NCI-H2227 (cell line): ENCODE results near the gene KLHL42.
"Not testable (repeated sequence)": the region's sequence is repeated elsewhere in the genome, so short reads cannot be mapped to it uniquely, and the experiment has no call there.

Experiments
- DNase-seq: peaks from one replicate; lab custom pipeline; 2025; ENCODE audit not compliant: unreplicated experiment; lab: John Stamatoyannopoulos, UW

Gene KLHL42

GRCh38 chr12:27814851-27815591, 35.0 kb downstream of the KLHL42 start:
- no peak for DNase-seq

- DNase-seq = no peak
Measured at GRCh38 chr12:27817766-27818165, 37.7 kb downstream of the KLHL42 start.

- peak; percentile 33 for DNase-seq
Measured at GRCh38 chr12:27818401-27818918, 38.4 kb downstream of the KLHL42 start.

- DNase-seq = no peak
Measured at GRCh38 chr12:27820564-27820963, 40.5 kb downstream of the KLHL42 start.

GRCh38 chr12:27821259-27821973, 41.4 kb downstream of the KLHL42 start:
- DNase-seq = peak; percentile 29

- DNase-seq = no peak
Measured at GRCh38 chr12:27822076-27822712, 42.2 kb downstream of the KLHL42 start.

- DNase-seq = no peak
Measured at GRCh38 chr12:27823038-27823437, 43.0 kb downstream of the KLHL42 start.

GRCh38 chr12:27824126-27824842, 44.3 kb downstream of the KLHL42 start:
- no peak for DNase-seq

GRCh38 chr12:27826076-27826475, 46.0 kb downstream of the KLHL42 start:
- no peak for DNase-seq

- DNase-seq = no peak
Measured at GRCh38 chr12:27828196-27828595, 48.2 kb downstream of the KLHL42 start.

GRCh38 chr12:27838543-27839185, 58.6 kb downstream of the KLHL42 start:
- no peak for DNase-seq

- no peak for DNase-seq
Measured at GRCh38 chr12:27840229-27840999, 60.4 kb downstream of the KLHL42 start.

- DNase-seq = no peak
Measured at GRCh38 chr12:27841392-27841882, 61.4 kb downstream of the KLHL42 start.

GRCh38 chr12:27843714-27844245, 63.7 kb downstream of the KLHL42 start:
- no peak for DNase-seq

- DNase-seq = no peak
Measured at GRCh38 chr12:27844366-27845090, 64.5 kb downstream of the KLHL42 start.

- no peak for DNase-seq
Measured at GRCh38 chr12:27845187-27845586, 65.2 kb downstream of the KLHL42 start.

GRCh38 chr12:27845706-27846105, 65.7 kb downstream of the KLHL42 start:
- not testable (repeated sequence) for DNase-seq

- DNase-seq = not testable (repeated sequence)
Measured at GRCh38 chr12:27847293-27847692, 67.3 kb downstream of the KLHL42 start.

- DNase-seq = no peak
Measured at GRCh38 chr12:27851311-27851710, 71.3 kb downstream of the KLHL42 start.
